Activated CD4-positive, alpha-beta T cell treated with anti-CD3 and anti-CD28 coated beads for 48 hours (primary cell): ENCODE results near the gene USP53.
"Not testable (repeated sequence)": the region's sequence is repeated elsewhere in the genome, so short reads cannot be mapped to it uniquely, and the experiment has no call there.

Experiments used
- DNase-seq: peaks from one replicate; pipeline ENCODE4 v3.0.0-alpha.2; 2020

USP53 gene

DNA sequence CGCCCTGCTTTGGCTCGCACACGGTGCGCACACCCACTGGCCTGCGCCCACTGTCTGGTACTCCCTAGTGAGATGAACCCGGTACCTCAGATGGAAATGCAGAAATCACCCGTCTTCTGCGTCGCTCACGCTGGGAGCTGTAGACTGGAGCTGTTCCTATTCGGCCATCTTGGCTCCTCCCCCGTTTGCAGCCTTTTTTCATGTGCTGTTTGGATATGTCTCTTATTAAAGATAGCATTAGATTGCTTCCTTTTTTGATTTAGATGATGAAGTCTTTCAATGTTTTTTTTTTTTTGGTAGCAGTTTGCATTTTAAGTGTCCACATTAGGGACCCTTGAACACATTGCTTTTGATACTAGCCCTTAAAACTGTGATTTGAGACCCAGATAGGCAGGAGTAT is 67.4 kb downstream of the USP53 start:
- not testable (repeated sequence) for DNase-seq

DNA sequence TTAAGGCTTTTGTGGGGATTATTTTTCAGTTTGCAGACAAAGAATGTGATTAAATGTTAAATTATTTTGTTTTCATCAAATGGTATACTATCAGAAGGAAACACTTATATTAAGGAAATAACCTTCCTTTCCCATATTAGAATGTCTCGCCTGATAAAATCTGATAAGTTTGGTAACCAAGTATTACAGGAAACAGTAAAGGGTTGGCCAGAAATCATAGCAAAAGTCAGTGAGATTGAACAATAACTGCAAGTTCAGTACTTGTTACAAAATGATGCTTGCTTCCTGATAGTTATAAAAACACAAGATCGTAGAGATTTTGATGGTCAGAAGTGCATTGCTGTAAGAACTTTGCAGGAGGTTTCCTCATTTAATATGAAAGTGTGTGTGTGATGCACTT is 68.9 kb downstream of the USP53 start:
- DNase-seq = no peak

DNA sequence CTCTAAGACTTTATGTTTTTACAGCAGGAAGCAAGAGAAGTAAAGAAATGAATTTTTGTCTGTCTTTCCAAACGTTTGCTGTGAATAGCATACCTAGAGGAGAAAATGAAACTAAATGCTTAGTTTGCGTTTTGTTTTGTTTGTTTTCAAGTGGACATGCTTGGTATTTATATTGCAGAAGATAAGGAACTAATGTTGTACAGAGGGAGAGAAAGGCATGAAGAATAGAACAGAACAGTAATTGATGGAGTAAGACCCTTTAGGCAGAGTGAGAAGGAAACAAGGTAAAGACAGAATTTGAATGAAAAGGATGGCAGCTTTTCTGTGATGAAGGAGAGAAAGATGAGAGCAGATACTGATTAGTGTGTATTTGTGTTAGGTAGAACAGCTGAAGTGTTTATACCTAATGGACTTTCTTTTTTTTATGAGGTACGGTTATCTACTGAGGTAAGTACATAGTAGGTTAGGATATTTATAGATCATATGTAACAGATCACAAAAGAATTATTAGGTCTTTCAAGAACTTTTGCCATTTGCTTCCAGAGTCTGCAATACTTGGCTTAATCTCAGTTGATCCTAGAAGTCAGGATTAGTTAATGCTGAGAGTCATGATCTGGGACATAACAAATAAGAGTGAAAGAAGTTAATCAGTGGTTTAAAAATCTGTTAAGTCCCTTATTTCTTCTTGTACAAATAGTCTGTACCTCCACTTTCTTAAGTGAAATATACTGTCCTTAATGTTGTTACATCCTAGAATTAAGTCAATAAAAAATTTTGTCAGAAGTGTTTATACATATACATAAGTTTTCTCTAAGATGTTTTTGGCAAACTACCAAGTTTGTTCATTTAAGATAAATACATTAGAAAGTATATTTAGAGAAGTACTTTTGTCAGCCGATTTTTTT is 72.6 kb downstream of the USP53 start:
- DNase-seq = no peak

DNA sequence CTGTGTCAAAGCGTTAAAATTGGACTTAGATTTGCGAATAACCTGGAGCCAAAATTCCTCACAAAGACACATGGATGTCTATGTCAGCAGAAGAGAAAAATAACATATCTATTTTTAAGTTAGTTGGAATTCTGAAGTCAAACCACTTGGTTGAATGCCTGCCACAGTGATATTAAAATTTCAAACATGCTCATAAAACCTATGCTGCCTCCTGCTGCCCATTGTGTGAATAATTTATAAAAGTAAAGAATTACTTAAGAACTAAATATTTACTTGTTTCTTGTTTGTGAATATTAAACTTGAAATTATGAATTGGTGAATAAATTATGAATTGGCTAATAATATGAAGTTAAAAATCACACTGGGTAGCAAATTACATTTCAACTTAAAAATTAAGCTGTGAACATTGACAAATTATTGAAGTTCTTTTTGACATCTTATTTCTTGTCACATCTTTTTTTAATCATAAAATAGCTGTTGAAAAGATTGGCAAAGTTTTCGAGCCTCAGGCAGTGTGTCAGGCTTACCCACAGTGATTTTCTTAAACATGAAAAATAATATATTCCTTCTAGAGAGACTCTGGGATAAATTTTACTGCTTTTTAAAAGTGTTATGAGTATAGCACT is 74.0 kb downstream of the USP53 start:
- peak; percentile 19 for DNase-seq

DNA sequence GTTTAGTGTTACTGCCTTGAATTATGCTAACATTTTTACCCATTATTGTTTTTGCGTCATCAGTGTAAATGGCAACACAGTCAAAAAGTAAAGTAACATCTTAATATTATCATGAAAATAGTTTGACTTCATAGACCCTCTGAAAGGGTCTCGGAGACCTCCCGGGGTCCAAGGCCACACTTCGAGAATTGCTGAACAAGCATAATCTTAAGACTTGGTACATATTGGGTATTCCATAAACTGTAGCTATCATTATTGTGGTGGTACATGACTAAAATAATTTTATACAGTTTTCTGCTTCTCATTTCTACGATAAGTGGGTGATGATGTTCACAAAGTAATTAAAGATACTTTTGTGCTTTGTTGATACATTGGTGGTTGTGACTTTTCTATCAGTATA is 76.8 kb downstream of the USP53 start:
- DNase-seq = no peak

DNA sequence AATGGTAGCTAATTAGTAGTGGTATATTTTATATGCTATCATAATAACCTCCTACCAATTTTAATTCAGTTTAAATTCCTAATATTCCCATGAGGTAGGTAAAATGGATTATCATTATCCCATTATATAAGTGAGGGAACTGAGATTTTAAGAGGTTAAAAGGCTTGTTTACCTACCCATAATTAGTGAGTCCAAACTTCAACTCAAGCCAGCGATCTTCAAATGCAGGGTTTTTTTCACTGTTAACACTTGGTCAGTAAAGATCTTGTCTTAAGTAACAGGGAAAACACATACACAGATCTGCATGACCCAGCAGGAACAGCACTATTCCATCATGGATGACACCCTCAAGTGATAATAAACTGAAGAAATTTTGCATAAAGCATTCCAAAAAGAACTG is 78.1 kb downstream of the USP53 start:
- no peak for DNase-seq

DNA sequence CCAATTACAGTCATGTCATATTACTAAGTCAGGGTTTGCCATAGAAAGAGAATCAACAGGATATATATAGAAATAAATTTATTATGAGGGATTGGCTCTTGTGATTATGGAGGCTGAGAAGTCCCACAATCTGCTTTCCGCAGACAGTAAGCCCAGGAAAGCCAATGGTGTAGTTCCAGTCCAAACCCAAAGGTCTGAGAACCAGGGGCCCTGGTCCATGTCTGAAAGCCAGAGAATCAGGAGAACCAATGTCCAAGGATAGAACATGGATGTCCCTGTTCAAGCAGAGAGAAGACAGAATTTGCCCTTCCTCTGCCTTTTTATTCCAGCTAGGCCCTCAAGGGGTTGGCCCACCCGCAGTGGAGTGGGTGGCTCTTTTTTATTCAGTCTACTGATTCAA is 83.8 kb downstream of the USP53 start:
- DNase-seq = no peak

DNA sequence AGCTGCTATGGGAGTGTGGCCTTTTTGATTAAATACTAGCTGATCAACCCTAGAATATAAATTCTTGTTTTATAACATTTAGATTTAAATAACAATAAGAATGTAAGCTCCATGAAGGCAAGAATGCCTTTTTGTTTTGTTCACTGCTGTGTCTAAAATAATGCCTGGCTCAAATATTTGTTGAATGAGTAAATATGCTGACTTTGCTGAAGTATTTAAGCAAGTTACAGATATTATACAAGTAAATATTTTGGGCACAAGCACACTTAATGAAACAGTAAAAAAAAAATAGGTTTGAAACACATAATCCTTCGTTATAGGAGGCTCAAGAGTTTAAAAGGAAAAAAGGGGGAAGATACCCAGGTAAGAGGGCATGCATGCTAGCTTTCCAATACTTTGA is 85.3 kb downstream of the USP53 start:
- no peak for DNase-seq

DNA sequence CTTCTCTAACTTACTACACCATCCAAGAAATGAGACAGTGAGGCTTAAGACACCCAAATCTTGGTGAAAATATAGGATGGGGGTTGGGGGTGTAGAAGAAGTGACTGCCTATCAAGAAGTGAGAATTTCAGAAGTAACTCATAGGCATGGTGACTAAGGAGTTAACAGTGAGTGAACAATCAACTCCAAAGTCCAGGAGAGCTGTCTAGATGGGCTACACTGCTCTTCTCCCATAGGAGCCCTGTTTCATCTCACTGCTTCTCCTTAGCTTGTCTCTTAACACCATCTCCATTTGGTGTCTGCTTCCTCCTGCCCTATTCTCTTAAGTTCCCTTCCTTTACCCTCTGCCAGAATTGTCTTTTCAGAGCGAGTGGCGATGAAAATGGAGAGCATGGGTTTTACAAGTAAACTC is 86.8 kb downstream of the USP53 start:
- no peak for DNase-seq

DNA sequence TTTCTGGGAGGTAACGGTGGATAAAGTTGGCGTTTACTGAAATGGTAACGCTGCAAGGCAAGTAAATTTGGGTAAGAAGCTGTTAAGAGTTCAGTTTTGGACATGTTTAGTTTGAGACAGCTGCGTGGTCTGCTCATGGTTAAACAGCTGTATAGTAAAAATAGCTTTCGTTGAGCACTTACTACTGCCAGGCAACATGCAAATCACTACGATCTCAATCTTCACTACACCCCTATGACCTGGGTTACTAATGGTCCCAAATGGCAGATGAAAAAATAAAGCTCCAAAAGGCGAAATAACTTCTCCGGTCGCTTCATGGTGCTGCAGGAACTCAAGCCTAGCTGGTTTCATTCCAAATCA is 87.2 kb downstream of the USP53 start:
- no peak for DNase-seq

DNA sequence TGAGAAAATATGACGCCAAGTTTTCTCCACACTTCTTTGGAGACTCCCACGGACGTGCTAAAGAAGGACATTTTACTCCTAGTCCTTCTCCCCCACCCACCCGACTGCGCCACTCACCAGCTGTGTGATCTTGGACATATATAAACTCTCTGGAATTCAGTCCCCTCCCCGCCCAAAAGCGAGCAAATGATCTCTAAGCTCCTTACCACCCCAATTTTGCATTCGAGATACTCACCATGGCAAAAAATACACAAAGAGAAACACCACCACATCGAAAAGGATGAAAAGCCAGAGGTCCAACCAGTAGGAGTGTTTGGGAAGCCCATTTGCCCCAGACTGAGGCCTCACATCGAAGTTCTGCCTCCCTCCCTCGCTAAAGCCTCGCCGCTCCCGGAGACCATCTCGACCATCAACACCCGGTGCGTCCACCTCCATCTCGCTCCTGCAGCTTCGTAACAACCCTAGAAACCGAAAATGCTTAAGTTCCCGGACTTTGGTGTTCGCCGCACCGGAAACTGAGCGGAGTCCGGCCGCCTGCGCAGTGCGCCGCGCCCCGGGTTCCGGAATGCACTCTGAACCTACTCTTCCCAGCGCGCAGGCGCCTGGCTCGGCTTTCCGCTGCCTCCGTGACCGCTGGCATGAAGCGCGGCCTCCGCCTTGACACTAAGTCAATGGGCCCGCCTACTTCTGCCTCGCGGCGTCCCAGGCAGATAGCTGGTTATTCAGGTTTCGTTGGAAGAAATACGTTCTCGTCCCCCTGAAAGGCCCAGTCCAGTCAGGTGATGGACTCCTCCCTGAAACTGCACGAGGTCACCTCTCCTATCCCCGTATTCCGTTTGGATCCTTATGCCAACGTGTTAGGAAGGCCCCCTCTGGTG is 87.8 kb downstream of the USP53 start:
- DNase-seq = peak; percentile 95

DNA sequence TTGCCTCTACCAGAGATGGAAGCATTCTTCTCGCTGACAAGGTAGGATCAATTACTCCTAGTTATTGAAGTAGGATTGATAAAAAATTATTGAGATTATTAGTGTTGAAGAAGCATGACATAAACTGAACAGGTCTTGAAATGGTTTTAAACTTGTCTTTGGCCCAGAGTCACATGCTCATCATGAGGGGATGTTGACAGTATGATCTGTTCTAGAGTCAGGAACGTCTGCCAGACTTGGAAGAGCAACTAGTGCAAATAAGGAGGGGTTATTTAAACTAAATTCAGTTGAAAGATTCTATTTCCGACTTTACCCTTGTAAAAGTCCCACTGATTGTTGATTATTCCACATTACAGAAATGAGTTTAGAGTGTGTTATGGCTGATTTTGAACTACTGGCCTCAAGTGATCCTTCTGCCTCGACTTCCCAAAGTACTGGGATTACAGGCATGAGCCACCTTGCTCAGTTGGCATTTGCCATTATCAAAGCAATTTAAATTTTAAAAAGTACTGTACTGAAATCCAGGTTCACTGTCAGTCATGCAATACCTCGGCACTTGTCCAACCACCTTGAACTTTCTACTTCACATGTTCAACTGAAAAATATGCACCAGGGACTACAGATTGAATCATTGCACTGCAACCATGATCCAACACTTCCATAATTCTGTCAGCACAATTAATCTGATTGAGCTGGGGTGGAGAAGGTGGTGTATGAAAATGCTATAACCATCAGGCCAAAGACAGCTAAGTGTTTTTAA is 89.7 kb downstream of the USP53 start:
- DNase-seq = no peak

DNA sequence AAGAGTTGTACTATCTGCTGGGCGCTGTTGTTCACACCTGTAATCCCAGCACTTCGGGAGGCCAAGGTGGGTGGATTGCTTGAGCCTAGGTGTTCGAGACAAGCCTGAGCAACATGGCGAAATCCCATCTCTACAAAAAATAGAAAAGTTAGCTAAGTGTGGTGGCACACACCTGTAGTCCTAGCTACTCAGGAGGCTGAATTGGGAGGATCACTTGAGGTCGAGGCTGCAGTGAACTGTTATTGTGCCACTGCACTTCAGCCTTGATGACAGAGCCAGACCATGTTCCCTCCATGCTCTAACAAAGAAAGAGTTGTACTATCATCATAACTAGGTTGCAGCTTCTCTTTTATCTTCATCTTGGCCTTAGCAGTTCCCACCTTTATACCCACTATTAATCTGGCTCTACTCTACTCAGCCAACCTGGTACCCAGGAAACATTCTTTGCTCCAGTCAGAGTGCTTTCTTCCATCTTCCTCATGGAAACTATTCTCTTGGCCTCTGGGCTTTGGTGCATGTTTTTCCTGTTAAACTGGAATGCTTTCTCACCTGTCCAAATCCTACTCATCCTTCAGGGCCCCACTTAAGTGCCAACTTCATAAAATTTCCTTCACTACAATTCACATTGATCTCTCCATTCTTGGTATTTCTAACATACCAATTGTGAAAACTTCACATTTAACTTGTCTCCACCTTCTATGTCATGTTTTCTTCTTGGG is 91.2 kb downstream of the USP53 start:
- no peak for DNase-seq

DNA sequence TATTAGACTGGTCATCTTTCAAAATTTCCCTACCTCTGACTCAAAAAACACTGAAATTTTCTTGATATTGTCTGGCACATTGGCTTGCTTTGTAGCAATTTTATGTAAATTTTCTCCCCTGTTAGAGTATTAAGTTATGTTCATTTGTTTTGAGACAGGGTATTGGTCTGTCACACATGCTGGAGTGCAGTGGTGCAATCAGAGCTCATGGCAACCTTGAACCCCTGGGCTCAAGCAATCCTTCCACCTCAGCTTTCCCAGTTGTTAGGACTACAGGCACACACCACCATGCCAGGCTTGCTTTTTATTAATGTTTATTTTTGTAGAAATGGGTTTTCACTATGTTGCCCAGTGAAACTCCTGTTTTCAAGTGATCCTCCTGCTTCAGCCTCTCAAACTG is 91.9 kb downstream of the USP53 start:
- no peak for DNase-seq

DNA sequence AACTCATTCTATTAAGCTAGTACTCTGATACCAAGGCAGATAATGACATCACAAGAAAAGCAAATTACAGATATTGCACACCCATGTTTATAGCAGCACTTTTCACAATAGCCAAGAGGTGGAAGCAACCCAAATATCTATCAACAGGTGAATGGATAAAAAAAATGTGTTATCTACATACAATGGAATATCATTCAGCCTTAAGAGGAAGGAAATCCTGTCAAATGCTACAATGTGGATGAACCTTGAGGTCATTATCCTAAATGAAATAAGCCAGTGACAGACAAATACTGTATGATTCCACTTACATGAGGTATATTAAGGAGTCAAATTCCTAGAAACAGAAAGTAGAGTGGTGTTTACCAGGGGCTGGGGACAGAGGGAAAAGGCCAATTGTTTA is 95.1 kb downstream of the USP53 start:
- no peak for DNase-seq

DNA sequence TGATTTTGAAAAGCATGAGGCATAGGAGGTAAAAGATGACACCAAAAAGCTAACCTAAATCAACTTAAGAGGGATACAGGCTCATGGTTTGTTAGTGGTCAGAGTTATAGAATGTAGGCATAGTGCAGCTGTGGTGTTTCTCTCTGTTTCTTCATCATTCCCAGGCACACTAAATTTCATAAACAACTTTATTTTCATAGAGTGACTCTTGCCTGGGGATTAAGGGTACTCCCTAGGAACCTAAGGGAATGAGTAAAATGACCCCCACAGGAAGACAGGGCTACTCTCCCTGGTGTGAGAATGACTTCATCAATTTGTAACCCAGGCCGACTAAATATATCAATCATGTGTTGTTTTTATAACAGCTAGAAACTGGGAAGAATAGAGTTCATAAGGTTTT is 98.3 kb downstream of the USP53 start:
- no peak for DNase-seq

DNA sequence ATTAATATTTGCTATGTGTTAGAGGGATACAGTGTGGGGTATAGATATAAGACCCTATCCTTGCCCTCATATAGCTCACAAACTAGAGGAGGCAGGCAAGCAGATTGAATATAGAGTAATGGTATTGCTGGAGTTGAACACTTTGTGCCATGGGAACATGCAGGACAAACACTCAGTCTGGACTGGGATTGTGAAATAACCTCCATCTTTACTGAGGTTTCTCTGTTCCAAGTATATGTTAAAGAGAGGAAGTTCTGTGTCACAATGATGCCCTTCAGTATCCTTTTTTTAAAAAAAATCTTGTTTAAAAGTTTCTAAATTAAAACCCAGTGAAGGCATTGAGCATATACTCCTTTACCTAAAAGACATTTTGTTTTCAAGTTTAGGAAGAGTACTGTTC is 100.7 kb downstream of the USP53 start:
- no peak for DNase-seq

DNA sequence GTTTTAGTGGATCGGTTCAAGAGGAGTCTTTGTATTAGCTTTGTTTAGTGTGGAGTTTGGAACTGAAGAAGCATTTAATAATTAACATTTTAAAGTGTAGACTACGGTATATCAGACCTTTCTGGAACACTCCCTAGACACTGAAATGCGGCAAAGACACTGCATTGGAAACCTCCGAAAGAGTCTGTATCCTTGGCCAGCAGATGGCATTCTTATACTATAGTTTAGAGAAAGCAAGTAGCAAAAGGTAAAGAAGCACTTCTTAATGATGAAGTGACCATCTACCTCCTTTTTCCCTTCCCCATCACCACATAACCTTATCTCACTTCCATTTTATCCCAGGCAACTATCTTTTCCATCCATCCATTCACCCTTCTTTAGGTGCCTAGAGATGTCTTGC is 101.8 kb downstream of the USP53 start:
- DNase-seq = no peak

DNA sequence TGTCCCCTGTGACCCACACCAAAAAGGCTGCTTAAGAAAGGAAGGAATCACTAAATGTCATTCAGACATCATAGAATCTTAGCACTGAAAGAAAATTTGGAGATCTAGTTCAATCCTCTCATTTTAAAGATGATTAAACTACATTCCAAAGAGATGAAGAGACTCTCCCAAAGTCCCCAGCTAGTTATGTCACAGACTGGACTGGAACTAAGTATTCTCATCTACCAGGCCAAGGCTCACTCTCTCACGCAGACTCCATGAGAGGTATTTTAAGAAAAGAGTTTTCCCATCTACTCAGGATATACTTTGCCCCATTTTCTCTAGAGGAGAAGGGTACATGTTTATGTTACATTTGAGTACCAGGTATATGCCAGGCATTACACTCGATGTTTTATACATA is 102.5 kb downstream of the USP53 start:
- no peak for DNase-seq

DNA sequence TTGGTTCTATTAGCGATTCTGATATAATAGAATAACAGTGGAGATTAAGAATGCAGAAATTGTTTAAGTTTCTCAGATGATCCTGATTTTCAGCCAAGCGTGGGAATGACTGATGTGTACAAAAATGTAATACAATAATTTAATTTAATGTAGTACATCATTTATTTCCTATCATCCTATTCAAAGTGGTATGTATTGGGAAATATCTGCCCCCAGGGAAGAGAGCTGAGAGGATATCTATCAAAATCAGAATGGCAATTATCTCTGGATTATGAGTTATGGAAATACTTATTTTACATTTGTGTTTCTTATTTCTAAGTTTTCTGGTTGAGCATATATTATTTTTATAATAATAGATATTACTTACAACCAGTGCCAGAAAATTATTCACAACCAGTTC is 105.5 kb downstream of the USP53 start:
- DNase-seq = no peak

DNA sequence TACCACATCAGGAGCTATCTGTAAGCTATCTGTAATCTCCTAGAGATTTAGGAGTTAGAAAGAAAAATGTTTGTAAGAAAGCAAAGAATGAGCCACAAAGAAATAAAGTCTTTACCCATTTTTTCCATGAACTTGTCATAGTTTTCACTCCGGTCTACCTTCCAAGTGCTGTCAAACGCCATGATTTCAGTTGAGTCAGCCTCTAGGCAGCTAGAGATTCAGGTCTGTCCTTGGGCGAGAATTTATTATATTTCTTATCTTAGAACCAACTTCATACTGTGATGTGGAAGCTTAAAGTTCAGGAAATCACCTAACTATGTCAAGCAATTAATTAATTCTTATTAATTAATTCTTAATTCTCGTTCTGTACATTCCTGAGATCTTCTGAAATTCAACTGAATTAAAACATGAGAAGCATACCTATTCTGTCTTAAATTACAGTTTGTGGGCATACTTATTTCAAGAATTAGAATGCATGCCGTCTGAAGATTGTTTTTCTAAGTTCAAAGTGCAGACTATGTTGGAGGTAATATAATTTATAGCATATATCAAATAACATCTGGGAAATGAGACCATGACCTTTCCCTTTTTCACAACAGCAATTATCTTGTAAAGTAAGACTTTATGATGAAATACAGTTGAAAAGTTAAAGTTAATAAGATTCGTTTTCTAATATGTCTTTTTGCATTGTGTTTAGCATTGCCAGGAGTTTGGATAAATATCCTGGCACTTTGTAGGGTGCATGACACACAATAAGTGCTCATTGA is 109.6 kb downstream of the USP53 start, which contains the start of gene FABP2:
FABP2 (minus strand) TSS at position 218 of the 767 bp plus-strand sequence; CDS start at position 182, 36 bp downstream.
- DNase-seq = no peak
